GM21717 (cell line): ENCODE measurements around the gene CCDC78.

Experiments used
- ATAC-seq: cut with Tn5 transposase; IDR thresholded peaks from one replicate; pipeline ENCODE4 v1.9.1; 2021; ENCODE audit warnings: mild to moderate bottlenecking, moderate library complexity; ENCODE audit not compliant: unreplicated experiment

The CCDC78 gene

DNA sequence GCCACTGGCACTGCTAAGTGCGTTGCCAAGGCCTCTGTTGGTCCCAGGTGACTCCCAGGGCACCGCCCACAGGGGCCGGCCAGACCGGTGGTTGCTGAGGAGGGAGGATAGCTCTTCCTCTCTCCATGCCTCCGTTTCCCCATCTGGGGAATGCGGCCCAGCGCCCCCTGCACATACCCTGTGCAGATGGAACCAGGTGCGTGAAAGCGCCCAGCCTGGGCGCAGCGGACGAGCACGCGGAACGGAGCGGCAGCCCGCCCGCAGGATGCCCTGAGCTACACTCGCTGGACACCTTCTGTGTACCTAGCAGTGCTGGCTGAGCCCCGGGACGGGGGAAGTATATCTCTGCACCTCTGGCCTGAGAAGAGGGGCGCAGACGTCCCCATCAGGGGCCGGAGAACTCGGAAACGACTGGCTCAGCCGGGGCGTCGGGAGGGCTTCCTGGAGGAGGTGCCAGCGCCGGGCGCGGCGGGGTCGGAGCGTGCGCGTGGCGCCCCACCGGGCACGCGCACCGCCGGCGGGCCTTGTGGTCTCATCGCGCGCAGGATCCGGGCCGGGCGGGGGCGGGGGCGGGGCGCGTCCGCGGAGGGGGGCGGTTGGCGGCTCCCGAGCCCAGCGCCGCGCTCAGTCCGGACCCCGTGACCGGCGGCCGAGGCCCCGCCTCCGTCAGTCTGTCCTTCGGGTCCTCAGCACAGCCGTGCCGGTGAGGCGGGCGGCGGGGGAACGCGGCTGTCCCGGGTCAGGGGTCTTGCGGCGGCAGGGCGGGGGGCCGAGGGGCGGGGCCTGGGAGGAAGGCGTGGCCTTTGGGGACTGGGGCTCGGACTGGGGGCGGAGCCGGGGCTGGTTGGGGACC lies at the start of gene CCDC78, which contains the start of gene HAGHL:
TSS of gene CCDC78 (minus strand) at position 6 of the 853 bp plus-strand sequence. CDS start 76 bp downstream, outside the sequence.
TSS of gene HAGHL (plus strand) at position 669 of the 853 bp plus-strand sequence. CDS start 404 bp downstream, outside the sequence.
- no peak for ATAC-seq

DNA sequence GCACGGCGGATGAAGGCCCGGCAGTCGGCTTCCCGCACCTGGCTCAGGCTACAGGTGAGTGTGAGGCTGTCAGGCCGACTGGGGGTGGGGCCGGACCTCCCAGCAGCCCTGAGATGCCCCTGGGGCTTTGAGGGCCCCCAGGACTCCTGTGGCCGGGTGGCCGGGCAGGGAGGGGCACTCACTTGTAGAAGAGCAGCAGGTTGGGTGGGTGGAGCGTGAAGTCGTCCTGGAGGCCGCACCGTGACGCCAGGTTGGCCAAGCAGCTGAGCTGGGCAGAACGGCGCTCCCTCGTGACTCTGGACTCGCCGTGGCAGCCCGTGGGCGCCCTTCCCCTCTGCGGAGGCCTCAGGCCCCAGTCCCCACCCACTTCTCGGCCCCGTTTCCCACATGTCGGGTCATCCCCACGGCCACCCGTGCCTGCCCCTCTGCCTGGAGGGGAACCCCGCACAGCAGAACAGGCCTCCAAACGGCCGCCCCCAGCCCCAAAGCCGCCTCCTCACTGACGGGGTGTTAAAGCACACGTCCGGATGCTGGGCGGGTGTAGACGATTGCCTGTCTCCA lies 49.1 kb upstream of the CCDC78 start:
- ATAC-seq = no peak

DNA sequence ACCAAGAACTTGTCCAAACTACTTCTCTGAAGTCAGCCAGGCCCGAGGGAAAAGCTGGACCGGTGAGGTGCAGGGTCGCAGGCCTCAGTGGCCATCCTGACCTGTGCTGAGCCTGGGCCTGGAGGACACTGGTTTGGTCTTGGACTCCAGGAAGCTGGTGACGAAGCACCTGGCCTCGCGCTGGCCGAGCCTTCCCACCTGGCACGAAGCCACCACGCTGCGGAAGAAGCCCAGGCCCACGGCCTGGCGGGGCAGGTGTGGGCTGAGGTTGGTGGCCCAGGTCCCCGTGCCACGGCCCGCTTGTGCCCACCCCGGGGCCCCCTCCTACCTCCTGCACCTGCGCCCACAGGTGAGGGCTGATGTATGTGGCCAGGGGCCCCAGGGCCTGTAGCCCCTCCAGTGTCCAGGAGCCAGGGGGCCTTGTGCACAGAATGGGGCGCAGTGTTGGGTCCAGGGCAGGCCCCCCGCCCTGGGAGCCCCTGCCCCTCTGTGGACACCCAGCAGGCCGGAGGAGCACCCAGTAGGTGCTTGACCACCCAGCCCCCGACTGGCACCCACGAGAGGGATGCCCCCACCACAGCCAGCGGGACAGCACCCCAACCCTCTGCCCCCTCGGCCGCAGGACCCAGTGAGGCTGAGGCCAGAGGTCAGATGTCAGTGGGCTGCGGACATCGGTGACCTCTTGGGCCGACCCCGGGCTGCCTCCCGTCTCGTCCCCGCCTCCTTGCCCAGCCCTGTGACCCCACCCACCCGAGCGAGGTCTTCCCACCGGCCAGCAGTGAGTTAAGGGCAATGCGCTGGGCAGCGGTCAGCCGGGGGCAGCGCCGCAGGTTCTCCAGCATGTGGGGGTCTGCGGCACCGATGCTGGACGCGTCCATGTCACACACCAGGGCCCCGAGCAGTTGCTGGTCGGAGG lies 48.1 kb upstream of the CCDC78 start:
- no peak for ATAC-seq

DNA sequence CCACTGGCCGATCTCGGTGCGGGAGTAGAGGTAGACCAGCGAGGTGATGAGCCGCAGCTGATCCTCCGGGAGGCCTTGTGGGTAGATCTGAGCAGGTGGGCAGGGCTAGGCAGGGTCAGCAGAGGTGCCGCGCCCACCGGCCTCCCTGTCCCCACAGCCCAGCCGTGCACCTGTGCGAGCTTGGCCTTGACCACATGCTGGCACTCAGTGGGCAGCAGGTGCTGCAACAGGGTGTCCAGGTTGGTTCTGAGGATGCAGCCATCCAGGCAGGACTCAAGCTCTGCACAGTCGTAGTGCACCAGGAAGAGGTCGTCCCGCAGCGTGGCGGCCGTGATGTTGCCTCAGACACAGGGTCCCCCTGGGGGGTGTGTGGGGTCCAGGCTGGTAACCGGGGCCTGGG lies 46.7 kb upstream of the CCDC78 start:
- ATAC-seq = no peak

DNA sequence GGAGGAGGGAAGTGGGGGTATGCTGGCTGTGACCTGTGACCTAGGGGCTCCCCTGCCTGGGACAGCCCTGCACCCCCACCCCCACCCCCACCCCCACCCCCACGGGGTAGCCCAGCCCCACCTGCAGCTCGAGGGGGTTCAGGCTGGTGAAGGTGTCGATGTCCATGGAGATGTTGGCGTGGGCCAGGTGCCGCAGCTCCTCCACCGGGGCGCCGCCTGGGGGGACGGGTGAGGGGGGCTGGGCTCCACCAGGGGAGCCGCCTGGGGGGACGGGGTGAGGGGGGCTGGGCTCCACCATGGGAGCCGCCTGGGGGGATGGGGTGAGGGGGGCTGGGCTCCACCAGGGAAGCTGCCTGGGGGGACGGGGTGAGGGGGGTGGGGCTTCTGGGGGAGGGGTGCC lies 44.2 kb upstream of the CCDC78 start:
- no peak for ATAC-seq

DNA sequence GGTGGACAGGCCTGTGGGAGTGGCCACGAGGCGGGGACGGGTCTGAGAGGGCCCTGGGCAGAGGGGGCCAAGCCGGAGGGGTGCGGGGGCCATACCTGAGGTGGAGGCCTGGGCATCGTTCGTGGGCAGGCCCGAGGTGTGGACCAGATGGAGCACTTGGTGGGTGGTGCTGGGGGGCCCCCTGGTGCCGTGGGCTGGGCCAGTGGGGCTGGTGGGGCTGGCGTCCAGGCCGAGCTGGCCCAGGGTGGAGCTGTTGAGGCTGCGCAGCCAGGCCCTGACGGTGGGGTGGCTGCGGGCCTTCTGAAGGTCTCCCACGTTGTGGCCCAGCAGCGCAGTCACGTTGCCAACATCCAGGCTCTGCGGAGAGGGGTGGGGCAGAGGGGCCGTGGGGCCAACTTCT lies 43.7 kb upstream of the CCDC78 start:
- ATAC-seq = no peak

DNA sequence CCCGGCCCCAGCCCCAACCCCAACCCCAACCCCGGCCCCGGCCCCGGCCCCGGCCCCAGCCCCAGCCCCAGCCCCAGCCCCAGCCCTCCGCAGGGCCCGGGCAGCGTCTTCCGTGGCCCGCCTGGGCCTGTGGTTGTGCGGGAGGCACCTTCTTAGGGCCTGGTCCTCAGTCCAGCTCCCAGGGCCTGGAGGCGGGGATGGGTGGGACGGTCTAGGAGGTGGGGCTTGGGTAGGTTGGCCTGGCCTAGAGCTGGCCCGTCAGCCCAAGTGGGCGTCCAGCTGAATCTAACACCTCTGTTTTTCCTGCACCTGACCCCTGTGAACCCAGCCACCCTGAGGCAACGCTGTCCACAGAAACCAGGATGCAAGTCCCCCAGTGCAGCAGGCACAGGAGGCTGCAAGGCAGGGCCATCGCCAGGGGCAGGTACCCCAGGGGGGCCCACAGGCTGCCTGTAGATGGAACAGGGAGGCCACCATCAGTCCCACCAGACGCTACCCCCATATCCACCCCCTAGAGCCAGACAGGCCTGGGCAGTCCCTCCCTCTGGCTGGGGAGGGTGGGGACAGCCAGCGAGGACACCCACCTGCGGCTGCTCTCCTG lies 43.0 kb upstream of the CCDC78 start:
- no peak for ATAC-seq

DNA sequence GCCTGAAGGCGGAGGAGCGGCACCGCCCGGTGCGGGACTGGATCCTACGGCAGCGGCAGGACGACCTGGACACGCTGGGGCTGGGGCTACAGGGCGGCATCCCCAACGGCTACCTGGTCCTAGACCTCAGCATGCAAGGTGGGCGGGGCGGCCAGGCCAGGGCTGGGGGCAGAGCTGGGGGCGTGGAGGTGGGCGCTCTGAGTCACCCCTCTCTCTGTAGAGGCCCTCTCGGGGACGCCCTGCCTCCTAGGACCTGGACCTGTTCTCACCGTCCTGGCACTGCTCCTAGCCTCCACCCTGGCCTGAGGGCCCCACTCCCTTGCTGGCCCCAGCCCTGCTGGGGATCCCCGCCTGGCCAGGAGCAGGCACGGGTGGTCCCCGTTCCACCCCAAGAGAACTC lies 42.2 kb upstream of the CCDC78 start:
- no peak for ATAC-seq

DNA sequence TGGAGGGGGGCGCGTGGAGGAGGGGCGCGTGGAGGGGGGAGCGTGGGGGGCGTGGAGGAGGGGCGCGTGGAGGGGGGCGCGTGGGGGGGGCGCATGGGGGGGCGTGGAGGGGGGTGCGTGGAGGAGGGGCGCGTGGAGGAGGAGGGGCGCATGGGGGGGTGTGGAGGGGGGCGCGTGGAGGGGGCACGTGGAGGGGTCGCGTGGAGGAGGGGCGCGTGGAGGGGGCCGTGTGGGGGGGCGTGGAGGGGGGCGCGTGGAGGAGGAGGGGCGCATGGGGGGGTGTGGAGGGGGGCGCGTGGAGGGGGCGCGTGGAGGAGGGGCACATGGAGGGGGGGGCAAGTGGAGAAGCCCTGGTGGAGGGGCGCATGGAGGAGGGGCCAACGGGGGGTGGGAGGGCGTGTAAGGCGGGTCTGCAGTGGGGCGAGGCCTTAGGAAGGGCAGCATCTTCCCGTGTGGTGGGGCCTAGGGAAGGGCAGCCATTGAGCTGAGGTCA lies 41.5 kb upstream of the CCDC78 start:
- ATAC-seq = no peak

DNA sequence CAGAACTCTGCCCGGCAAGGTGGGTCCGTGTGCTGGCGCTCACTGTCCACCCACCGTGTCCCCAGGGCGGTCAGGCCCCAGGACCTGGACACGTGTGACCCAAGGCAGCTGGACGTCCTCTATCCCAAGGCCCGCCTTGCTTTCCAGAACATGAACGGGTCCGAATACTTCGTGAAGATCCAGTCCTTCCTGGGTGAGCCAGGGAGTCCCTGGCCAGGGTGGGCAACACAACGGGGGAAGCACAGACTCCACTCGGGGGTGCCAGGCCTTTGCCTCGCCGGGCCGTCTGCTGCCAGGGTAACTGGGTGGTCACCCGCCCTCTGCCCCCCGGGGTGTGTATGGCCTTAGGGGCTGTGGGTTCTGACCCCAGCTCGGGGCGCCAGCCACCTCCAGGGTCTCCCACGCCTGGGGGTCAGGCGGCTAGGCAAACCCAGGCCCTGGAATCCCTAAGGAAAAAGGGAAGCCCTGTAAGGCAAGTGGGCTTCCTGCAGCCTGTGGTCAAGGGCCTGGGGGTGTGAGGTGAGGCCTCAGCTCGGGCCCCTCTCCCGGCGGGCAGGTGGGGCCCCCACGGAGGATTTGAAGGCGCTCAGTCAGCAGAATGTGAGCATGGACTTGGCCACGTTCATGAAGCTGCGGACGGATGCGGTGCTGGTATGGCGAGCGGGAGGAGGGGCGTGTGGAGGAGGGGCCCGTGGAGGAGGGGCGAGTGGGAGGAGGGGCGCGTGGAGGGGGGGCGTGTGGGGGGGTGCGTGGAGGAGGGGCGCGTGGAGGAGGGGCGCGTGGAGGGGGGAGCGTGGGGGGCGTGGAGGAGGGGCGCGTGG lies 40.8 kb upstream of the CCDC78 start:
- no peak for ATAC-seq

DNA sequence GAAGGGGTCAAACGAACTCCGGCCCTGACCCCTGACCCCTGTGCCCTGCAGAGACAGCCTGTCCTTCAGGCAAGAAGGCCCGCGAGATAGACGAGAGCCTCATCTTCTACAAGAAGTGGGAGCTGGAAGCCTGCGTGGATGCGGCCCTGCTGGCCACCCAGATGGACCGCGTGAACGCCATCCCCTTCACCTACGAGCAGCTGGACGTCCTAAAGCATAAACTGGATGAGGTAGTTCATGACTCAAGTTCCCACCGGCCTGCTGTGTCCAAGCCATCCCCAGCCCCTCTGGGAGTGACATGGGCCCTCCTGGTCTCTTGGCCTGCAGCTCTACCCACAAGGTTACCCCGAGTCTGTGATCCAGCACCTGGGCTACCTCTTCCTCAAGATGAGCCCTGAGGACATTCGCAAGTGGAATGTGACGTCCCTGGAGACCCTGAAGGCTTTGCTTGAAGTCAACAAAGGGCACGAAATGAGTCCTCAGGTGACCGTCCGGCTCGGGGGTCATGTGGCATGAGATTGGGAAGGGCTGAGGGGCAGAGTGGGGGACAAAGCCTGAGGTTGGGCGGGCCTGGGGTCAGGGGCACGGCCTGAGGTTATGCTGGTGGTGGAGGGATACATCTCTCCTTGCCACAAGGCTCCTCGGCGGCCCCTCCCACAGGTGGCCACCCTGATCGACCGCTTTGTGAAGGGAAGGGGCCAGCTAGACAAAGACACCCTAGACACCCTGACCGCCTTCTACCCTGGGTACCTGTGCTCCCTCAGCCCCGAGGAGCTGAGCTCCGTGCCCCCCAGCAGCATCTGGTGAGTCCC lies 40.0 kb upstream of the CCDC78 start:
- ATAC-seq = no peak

DNA sequence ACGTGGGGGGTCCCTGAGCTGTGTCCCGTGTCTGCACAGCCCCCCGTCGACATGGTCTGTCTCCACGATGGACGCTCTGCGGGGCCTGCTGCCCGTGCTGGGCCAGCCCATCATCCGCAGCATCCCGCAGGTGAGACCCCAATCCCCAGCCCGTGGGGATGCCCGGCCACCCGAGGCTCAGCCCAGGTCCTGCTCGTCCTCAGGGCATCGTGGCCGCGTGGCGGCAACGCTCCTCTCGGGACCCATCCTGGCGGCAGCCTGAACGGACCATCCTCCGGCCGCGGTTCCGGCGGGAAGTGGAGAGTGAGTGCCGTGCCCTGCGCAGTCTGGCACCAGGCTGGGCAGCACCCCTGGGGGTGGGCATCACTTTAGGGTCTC lies 39.2 kb upstream of the CCDC78 start:
- ATAC-seq = no peak

DNA sequence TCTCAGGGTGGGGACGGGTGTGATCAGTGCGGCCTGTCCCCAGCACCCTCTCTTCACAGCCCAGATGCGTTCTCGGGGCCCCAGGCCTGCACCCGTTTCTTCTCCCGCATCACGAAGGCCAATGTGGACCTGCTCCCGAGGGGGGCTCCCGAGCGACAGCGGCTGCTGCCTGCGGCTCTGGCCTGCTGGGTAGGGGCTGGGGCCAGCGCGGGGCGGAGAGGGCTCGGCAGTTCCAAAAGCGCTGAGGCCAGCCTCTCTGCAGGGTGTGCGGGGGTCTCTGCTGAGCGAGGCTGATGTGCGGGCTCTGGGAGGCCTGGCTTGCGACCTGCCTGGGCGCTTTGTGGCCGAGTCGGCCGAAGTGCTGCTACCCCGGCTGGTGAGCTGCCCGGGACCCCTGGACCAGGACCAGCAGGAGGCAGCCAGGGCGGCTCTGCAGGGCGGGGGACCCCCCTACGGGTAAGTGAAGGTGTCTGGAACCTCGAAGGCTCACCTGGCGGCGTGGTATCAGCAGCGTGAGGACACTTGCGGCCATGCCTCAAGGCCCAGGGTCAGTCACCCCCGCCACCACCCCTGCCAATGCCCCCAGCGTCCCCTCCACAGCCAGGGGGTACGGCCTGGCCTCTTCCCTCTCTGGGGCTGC lies 38.7 kb upstream of the CCDC78 start:
- ATAC-seq = no peak

DNA sequence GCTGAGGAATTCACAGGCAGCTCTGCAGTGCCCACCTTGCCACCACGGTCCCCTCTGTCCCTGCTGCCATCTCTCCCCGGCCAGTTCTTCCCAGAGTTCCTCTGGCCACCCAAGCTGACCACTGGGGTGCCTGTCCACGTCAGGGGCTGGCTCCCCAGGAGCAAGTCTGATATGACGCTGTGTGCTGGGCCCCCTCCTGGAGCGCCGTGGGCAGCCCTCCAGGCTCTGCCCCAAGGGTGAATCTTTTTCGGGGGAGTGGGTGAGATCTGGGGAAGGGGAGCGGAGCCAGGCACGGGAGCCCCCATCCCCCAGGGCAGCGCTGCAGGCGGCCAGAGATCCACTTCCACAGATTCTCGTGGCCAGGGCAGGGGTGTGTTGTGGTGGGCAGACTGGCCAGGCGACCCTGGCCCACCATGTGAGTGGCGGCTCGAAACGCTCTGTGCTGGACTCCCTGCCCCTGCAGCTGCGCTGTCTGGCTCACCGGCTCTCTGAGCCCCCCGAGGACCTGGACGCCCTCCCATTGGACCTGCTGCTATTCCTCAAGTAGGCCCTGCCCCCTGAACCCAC lies 38.0 kb upstream of the CCDC78 start:
- ATAC-seq = no peak

DNA sequence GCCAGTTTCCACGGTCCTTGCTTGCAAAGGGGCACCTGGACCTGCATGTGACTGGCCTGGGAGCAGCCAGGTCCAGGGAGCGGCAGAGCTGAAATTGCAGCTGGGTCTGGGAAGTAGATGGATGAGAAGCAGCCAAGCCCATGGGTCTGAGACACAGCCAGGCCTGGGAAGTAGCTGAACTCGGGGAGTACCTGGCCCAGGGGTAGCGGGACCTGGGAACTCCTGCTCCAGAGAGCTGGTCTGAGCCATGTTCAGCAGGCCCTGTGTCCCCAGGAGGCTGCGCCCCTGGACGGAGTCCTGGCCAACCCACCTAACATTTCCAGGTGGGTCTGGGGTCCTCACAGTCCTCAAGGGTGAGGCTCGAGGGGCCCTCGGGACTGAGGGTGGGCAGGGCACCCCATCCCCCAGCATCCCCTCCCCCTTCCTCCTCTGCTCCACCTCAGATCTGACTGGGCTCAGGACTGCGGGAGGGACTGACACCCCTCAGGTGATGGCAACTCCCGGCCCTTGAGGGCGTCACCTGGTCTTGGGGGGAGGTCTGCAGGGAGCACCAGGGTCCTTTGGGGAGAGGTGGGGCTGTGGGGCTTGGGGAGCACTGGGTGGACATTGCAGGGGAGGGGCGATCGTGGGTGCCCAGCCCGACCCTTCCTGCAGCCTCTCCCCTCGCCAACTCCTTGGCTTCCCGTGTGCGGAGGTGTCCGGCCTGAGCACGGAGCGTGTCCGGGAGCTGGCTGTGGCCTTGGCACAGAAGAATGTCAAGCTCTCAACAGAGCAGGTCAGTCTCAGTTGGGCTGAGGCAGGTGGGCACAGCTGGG lies 37.3 kb upstream of the CCDC78 start:
- ATAC-seq = no peak

DNA sequence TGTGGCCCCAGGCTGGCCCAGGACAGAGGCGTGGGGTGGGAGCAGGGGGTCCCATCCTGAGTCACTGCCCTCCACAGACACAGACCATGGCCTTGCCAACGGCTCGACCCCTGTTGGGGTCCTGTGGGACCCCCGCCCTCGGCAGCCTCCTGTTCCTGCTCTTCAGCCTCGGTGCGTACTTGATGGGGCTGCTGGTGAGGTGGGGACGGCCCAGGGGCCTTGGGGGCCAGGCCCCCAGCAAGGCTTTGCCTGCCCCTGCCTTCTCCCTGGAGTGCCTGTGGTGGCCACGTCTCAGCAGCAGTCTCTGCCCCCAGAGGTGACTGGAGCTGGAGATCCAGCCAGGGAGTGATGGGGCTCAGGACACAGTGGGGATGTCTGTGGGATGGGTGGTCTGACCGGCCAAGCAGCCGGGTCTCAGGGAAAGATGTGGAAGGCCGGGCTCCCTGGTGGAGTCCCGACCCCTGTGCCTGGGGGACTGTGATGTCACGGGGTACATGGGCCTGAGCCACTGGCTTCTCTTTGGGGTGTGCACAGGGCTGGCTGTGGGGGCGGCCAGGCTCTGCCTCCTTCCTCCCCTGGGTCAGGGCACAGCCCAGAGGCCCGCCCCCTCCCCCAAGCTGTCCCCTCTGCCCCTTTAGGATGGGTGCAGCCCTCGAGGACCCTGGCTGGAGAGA lies 36.5 kb upstream of the CCDC78 start:
- no peak for ATAC-seq
